ENCODE measurements around the gene SLC25A1. TPM values are rescaled to one million over a fixed set of nuclear protein-coding genes. Genes with fewer than 3 reads are reported as not detected.
A peak's percentile ranks its signal among the peaks of the same experiment; 100 is the strongest.

The SLC25A1 gene
- total and polyA plus RNA-seq, 2 donors (not counting 1 experiment from before 2014, with no cell fraction given): 41.3 to 47.7 TPM

DNA sequence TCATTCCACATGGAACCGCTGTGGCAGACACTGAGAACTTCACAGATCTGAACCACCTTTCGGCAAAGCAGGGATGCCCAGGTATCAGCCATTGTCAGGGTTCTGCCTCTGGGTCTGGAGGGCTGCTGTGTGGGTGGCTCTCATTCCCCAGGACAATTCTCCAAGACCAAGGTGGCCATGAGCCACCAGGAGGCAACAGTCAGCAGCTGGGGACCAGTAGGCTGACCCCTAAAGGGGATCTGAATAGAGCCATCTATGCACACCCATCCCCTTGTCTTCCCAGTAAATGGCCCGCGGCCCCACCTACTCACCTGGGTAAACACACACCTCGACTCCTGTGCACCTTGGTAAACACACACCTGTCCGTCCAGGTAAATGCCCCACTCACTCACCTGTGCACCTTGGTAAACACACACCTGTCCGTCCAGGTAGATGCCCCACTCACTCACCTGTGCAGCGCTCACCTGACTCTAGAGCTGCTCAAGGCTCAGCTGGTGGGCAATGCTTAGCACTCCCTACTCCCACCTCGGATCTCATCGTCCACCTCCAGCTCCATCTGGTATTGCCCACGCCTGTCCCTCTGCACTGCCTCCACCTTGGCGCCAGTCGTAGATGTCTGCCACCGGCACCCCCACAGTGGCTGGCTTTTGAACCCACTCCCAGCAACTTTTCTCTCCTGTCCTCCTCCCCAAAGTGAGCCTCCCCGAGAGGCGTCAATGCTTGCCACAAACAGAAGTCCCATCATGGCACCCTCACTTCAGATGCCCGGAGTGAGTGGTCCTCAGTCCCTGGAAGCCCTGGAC is 10.2 kb downstream of the SLC25A1 start:
- Histone ChIP-seq H3K4me3 (ENCODE audit: control extremely low read depth in 1 of 5, extremely low read depth in 1 of 5, insufficient read depth in 1 of 5, low read depth in 2 of 5, low read length in 4 of 5) (no peak overlapping the region), H3K79me2 (ENCODE audit: control insufficient read depth, insufficient read depth, low read length) (peaks cover 37% of the 10 kb centered on the region), H4K20me1 (ENCODE audit: control insufficient read depth, insufficient read depth, low read length, poor library complexity, severe bottlenecking) (peaks cover 8% of the 10 kb centered on the region), H3K27me3 (replicated peaks in 1 of 4; ENCODE audit: control extremely low read depth in 1 of 4, control insufficient read depth in 3 of 4, insufficient read depth in 4 of 4, low read length in 3 of 4) (peaks cover 0 to 46% (median 25%) of the 10 kb centered on the region in 4 experiments), H3K4me2 (replicated peaks; ENCODE audit: low read depth, low read length, poor library complexity, severe bottlenecking) (no peak overlapping the region), H3K27ac (ENCODE audit: low read length in 2 of 2) (no peak overlapping the region), H3K9ac (ENCODE audit: low read length) (no peak overlapping the region), H3K9me3 (ENCODE audit: control extremely low read depth in 1 of 3, control insufficient read depth in 2 of 3, insufficient read depth in 1 of 3, low read length in 2 of 3) (peaks cover 0 to 22% (median 3%) of the 10 kb centered on the region in 3 donors), H2AFZ (ENCODE audit: insufficient read depth, low read depth, low read length, poor library complexity, severe bottlenecking) (no peak overlapping the region), H3K36me3 (replicated peaks in 1 of 2; ENCODE audit: control extremely low read depth in 1 of 2, control insufficient read depth in 1 of 2, extremely low read depth in 1 of 2, insufficient read depth in 2 of 2, low read length in 1 of 2) (no peaks in the 10 kb centered on the region), H3K4me1 (ENCODE audit: control insufficient read depth in 2 of 2, insufficient read depth in 2 of 2, low read length in 2 of 2) (peaks cover 39 to 43% of the 10 kb centered on the region in 2 donors)
- DNase-seq: peak; percentile 16
- no peak for ATAC-seq (ENCODE audit: low read depth)
- peak overlapping the region; percentile 60 for H3K4me3 Mint-ChIP-seq
- H3K27me3 Mint-ChIP-seq: peaks cover 29% of the 10 kb centered on the region
- ChIA-PET CTCF (interaction anchor here (0.7 kb wide), 1 partner anchor 318 kb away, joined by 3 read pairs; no protein-coding TSS in a partner anchor), POLR2A (no interaction called here)
- H3K9me3 Mint-ChIP-seq (ENCODE audit: insufficient read depth): peaks cover 2% of the 10 kb centered on the region
- 82% methylated on average over 17 of the region's 17 CpGs for WGBS (ENCODE audit: insufficient coverage)
- TF ChIP-seq, protein P1, sequence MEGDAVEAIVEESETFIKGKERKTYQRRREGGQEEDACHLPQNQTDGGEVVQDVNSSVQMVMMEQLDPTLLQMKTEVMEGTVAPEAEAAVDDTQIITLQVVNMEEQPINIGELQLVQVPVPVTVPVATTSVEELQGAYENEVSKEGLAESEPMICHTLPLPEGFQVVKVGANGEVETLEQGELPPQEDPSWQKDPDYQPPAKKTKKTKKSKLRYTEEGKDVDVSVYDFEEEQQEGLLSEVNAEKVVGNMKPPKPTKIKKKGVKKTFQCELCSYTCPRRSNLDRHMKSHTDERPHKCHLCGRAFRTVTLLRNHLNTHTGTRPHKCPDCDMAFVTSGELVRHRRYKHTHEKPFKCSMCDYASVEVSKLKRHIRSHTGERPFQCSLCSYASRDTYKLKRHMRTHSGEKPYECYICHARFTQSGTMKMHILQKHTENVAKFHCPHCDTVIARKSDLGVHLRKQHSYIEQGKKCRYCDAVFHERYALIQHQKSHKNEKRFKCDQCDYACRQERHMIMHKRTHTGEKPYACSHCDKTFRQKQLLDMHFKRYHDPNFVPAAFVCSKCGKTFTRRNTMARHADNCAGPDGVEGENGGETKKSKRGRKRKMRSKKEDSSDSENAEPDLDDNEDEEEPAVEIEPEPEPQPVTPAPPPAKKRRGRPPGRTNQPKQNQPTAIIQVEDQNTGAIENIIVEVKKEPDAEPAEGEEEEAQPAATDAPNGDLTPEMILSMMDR (IDR thresholded peaks at IDR 0.05): no peak
- no peak for TF ChIP-seq EZH2 (IDR thresholded peaks at IDR 0.05; ENCODE audit: borderline replicate concordance, insufficient read depth, low read depth, low read length, poor library complexity, severe bottlenecking)
- peaks cover 38% of the 10 kb centered on the region for H3K4me1 Mint-ChIP-seq
- no peak overlapping the region for H3K27ac Mint-ChIP-seq
- intact Hi-C loops (cut with micrococcal nuclease): no loop called here
